AG10803 (cell line): ENCODE data around the gene TCERG1L.

Source experiments
- DNase-seq: peaks from one replicate; pipeline ENCODE4 v3.0.0; 2010; ENCODE audit warnings: low read depth
- H3K4me3 ChIP-seq: 2 replicates; pipeline ENCODE4 v1.5.1; 2011; ENCODE audit warnings: mild to moderate bottlenecking, low read length, control low read depth
- CTCF ChIP-seq: conservative IDR thresholded peaks from 2 replicates; pipeline ENCODE4 v1.5.1; 2011; ENCODE audit warnings: mild to moderate bottlenecking, low read length, control low read depth, inconsistent platforms

Gene TCERG1L

GRCh38 chr10:131316321-131317075 is 5.0 kb upstream of the TCERG1L start:
- TF ChIP-seq CTCF, result no peak
- no peak overlapping the region for H3K4me3 ChIP-seq
- DNase-seq, result no peak

- no peak overlapping the region for H3K4me3 ChIP-seq
- no peak for DNase-seq
- TF ChIP-seq CTCF, result no peak
Observed at GRCh38 chr10:131315344-131315743, 3.8 kb upstream of the TCERG1L start.

GRCh38 chr10:131314799-131315198 is 3.3 kb upstream of the TCERG1L start:
- no peak overlapping the region for H3K4me3 ChIP-seq
- no peak for TF ChIP-seq CTCF
- no peak for DNase-seq

- no peak for DNase-seq
- H3K4me3 ChIP-seq, result no peak overlapping the region
- no peak for TF ChIP-seq CTCF
Observed at GRCh38 chr10:131314148-131314547, 2.6 kb upstream of the TCERG1L start.

GRCh38 chr10:131313377-131313776 is 1.9 kb upstream of the TCERG1L start:
- TF ChIP-seq CTCF, result no peak
- DNase-seq, result no peak

GRCh38 chr10:131312478-131312836 is 936 bp upstream of the TCERG1L start:
- DNase-seq, result no peak
- H3K4me3 ChIP-seq, result no peak overlapping the region
- TF ChIP-seq CTCF, result no peak

More at GRCh38 chr10:131313377-131313776, 1.9 kb upstream of the TCERG1L start:
- H3K4me3 ChIP-seq, result no peak overlapping the region

GRCh38 chr10:131311402-131311660 is 190 bp downstream of the TCERG1L start:
- DNase-seq, result no peak
- TF ChIP-seq CTCF, result no peak
- no peak overlapping the region for H3K4me3 ChIP-seq
